NCI-H187 (cell line): ENCODE measurements around the gene INAFM2.

Experiments used
- DNase-seq, 2 experiments: peaks; one replicate each; lab custom pipeline; 2025; lab: John Stamatoyannopoulos, UW

The INAFM2 gene

DNA sequence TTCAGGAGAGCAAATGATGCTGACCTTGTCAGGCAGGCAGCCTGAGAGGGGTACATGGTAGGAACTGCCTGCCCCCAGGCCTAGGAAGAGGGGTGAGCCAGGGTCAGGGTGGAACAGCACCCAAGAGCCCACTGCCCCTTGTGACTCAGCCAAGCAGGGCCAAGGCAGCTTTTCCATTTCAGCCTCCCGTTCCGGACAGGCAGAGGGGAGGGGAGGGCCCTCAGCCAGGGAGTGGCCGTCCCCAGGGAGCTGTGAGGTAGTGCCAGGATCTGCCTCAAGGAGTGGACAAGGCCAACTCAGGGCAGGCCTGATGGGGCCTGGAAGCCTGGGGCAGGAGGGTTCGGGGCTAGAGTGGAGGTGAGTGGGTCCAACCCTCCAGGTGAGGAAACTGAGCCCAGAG lies 35.5 kb upstream of the INAFM2 start:
- DNase-seq = no peak

DNA sequence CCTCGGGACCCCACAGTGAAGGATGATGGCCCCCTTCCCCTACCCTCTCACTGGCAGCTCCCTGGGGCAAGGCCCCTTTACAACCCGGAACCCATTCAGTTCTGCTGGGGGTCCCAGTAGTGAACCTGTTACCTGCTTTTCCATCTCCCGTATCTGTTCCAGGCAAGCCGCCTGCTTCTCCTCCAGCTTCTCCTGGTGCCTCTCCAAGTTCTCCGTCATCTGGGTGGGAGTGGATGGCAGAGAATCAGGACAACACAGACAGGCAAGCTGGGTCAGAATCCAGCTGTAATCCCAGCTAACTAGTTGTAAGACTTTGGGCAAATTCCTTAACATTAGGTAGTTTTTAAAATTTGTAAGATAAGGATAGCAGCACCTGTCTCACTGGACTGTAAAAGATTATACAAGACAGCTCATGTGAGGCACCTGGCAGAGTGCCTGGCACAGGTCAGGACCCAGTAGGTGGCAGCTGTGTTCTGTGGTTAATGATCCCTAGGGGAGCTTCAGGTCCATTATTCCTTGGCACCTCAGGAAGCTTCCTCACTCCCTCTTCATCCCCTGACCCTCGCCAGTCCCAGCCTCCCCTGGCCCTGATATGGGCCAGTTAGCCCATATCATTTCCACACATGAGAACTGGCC lies 34.2 kb upstream of the INAFM2 start:
- no peak for DNase-seq

DNA sequence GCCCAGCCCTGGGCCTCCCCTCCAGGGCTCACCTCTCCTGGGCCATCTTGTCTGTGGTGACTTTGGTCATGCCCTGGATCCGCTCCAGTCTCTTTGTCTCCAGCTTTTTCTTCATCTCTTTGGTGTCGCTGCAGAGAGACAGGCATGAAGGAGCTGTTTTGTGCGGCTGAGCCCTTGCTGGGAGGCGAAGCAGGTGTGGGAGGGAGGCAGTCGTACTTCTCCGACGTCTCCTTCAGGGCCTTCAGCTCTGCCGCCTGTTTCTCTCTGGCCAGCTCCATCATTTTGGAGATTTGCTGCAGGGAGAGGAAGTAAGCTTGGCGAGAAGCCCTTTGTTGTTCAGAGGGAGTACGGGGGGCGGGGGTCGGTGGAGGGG lies 33.0 kb upstream of the INAFM2 start:
- no peak for DNase-seq

DNA sequence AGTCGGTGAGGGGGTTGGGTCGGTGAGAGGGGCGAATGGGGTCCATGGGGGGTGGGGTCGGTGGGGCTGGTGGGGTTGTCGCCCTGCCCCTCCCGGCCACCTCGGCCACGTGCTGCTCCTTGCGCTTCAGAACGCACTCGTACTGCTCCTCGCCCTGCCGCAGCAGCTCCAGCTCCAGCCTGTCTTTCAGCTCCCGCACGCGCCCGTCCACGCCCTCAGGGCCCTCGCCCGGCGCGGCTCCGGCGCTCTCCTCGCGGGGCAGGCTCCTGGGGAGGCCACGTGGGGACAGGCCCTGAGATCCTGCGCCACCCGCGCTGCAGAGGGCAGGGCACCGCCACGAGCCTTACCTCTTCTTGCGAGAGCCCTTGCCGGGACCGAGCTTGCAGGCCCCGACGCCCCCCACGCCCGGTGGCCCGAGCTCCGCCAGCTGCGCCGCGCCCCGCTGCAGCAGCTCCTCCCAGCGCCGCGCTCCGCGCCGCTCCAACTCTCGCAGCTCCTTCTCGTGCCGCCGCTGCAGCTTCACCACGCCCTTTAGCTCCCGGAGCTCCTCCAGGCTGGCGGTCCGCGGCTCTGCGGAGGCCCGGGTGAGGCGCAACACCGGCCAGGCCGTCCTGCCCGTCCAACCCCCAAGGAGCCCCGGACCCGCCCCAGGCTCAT lies 32.4 kb upstream of the INAFM2 start:
- DNase-seq = no peak

DNA sequence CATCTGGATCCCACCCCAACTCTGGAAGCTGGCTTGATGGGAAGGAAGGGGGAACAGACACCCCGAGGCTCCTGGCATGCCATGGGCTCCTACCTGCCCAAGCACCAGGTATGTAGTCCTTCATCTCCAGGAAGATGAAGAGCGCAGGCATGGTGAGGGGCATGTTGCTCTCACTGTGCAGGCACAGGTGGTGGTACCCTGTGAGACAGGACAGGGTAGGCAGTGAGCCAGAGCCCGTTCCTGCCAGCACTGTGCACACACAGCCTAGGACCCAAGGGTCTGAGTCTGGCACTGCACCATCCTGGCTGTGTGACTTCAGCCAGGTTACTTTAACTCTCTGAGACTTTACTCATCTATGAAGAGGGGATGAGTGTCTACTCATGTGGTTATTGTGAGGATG lies 31.2 kb upstream of the INAFM2 start:
- DNase-seq = no peak

DNA sequence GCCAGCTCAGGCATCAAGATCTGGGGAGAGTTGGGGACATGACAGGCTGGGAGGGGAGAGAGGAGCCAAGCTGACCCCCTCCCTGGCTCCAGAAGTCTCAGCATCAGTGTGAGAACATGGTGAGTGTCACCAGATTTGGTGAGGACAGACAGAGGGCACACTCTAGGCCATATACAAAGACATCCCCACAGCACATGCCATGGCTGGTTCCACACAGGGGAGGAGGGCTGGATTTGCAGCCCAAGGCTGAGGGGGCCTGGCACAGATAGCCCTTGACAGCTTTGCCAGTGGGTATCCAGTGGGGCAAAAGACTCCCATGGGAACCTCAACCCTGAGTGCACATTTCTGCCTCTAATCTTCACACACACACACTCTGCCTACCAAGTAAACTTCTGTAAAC lies 30.5 kb upstream of the INAFM2 start:
- DNase-seq = no peak

DNA sequence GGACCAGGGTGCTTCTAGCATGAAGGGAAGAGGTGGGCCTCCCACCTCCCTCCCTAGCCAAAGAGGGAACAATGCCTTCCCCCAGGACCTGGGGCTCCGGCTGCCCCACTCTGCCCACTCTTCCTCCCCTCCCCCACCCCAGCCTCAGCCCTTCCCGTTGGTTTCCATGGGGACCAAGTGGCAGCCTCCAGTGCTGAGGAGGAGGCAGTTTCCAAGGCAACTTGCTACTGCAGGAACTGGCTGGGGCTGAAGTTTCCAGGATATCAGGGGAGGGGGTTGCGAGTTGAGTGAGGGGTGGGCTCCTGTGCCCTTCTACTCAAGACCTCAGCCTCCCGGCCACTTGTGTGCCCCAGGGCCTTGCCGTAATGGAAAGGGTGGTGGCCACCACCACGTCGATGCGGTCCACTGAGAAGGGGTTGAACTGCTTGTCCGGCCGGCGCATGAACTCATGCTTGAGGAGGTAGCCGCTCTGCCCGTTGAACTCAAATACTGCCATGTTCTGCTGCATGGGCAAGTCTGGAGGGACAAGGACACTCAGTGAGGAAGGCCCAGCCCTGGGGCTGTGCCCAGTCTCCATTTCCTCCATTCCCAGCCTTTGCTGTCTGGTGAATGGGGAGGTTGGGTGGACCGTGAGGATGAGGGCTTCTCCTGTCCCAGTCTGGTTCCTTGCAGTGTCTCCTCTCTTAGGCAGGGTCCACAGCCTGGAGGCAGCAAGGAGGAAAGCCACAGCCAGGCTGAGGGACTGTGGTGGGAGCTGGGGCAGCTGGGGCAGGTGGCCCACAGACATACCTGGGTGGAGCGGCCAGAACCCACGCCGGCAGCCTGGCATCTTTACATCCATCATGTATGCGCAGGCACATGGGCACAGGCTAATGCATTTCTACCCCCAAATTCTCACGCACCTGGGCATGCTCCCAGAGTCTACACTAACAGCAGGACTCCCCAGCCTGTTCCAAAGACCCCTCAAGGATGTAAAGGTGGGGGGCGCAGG lies 29.3 kb upstream of the INAFM2 start:
- DNase-seq = no peak

DNA sequence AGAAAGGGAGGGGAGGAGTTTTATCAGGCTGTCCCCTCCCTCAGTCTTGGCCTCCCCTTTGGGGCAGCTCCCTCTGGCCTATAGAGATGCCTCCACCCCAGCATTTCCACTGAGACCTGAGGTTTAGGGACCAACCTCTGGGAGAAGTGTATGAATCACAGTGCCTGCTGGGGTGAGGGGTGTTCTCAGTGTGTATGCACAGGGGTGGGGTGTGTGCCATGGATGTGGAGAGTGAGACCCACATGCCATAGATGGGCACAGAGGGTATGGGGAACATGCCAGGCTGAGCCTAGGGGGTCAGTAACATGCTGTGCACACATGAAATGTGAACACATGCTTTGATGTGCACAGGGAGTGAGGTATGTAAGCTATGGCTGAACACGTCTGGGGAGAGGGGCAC lies 28.2 kb upstream of the INAFM2 start:
- no peak for DNase-seq

DNA sequence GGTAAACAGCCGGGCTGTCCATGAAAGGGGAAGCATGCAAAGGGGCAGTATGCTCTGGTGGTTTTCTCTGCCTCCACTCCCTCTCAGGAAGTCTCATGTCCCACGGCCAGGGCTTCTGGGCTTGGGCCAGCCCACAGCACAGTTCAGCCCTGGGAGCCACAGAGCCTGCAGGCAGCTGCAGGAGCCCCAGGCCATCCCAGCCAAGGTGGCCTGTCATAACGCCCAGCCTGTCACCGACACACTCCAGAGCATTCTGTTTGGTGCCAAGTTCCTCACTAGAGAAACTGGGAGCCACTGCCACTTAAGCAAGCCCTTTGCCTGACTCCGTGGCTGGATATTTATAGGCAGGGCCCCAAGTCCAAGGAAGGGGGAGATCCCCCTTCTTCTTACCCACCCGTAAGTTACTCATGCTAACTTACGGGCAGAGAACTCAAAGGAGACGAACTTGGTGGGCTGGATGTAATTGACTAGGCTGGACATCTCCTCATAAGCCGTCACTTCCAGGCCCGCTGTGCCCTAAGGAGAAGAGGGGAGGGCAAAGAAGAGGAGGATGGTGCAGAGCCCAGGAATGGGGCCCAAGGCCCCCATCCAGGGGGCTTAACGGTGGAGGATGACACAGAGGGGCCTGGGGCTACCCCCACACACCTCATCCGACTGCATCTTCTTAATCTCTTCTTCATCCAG lies 27.5 kb upstream of the INAFM2 start:
- DNase-seq = no peak

DNA sequence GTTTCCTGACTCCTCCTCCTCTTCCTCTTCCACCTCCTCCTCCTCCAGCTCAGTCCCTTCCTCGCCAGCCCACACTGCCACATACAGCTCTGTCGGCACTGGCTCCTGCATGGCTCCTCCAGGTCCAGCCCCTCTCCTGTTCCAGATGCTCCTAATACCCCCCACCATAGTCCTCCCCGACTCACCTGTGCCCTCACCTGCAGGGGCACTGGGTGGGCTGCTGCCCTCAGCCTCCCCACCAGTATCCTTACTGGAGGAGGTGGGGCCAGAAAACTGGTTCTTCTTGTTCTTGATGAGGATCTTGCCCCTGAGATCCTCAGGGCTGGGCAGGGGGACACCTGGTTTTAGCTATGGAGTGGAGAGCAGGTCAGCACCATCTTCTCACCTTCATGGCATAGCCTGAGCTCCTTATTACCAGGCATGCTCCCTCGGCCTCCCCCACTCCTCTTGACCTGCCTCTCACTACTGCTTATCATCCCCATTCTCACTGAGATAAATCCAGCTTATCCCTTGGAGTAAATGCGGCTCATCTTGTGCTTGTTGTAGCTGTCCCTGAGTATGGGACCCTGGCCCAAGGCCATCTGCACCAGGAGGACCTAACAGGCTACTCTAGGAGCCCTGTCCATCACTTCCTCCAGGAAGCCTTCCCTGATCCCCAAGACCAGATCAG lies 26.8 kb upstream of the INAFM2 start:
- DNase-seq = no peak

DNA sequence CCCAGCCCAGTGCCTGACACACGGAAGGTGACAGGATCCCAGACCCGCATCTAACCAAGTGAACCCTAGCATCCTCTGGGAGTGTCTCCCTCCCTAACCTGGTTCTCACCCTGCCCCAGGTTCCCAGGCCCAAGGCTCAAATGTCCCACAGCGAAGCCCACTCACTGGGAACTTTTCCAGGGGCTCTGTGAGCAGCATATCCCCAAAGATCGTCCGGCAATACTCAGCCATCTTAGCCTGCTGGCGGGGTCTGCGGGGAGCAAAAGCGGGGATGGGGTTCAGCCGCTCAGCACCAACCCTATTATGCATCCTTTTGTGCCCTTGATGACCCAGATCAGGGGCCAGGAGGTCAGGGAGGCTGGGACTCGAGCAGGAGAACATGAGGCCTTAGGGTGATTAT lies 26.1 kb upstream of the INAFM2 start:
- no peak for DNase-seq

DNA sequence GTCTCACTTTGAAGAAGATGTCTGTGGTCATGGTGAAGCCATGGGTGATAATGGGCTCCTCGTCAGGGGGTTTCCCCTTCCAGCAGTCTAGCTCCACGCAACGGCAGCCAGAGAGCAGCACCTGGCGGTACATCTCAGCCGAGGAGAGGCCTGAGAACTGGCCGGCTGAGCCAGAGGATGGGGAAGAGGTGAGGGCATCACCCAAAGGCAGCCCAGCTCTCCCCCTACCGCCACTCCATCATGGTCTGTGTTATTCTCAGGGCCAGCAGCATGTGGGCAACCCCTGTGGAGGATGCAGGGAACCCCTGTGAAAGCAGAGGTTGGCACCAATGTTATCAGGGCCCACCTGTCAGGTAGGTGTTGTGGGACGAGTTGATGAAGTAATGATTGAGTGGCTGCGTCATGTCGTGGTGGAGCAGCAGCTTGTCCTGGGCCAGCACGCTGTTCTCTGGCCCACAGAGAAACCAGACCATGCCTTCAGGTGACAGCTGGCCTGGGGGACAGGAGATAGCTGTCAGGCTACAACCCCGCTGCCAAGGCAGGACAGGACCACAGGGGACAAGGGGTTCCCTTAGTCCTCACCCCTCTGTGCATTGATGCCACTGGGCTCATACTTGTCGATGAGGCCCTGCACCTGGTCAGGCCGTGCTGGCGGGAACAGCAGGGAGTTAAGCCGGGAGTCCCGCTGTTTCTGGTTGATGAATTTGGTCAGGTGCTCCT lies 25.1 kb upstream of the INAFM2 start:
- DNase-seq = no peak

DNA sequence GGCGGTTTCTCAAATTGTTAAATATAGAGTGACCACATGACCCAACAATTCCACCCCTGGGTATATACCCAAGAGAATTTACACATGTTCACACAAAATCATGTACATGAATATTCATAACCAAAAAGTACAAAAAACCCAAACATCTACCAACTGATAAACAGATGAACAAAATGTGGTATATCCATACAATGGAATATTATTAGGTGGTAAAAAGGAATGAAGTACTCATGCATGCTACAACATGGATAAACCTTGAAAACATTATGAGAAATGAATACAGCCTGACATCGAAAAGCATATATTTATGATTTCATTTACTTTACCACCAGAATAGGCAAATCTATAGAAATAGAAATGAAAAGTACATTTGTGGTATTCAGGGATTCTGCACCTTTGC lies 23.1 kb upstream of the INAFM2 start:
- no peak for DNase-seq

DNA sequence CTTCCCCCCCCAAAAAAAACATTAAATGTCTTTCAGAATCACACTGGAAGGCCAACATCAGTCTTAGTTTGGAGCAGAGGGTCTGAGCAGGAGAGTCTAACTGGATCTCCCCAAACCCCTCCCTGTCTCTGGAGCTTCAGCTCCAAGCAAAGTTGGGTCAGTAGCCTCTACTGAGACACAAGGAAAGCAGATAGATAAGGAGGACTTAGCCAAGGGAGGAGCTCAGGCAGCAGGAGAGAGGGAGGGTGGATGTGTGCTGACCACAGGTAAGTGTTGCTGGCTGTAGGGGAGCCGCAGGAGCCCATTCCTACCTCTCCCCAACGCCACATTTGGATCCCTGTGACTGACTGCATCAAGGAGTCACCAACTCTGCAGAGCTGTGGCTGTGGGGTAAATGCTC lies 22.7 kb upstream of the INAFM2 start:
- DNase-seq = no peak

DNA sequence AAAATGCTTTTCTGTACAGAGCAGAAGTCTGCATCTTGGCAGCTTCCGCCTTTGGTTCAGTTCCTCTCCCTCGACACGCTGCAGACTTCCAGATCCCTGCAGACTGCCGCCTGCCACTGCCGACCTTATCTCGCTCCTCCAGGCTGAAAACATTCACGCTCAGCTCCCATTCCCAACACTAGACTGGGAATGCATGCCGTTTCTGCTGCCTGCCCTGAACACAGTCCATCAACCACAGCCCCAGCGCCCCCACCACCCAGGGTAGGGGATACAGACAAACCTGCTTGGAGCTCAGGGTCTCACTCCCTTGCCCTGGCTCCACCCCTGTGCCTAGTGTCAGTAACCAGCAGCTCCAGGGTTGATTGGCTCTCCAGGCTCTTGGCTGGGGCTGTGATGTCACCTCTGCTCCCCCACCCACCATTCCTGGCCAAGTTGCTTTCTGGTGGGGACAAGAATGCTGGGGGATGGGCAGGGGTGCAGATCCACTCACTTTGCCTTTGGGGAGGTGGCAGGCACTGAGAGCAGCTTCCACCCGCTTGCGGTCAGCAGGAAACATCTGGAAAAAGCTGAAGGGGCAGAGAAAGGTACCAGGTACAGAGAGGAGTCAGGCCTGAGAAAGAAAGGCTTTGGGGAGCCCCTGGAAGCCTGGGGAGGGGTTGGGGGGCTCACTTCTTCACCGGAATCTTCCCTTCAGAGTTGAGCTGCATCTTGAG lies 21.9 kb upstream of the INAFM2 start:
- no peak for DNase-seq

DNA sequence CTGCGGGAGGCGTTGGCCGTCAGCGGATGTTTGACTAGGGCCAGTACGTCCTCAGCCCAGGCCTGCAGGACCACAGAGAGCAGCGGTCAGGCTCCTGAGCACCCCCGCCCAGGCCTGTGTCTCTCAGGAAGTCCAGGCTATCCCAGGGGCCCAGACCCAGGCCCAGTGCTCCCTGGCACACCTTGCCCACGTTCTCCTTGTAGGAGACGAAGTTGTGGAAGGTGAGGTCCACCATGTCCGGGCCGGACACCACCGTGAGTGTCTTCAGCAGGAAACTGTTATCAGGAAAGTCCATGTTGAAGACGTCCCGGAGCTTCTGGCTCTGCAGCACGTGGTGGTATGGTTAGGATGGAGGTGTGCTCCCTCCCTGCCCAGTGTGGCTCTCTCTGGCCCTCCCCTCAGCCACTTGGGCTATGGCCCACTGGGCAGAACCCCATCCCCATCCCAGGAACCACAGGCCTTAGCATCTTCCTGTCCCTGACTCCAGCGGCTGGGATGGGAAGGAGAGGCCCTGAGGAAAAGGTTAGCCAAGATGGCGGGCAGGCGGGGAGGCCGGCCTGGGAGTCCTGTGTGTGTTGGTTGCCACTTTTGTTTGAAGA lies 21.1 kb upstream of the INAFM2 start:
- no peak for DNase-seq

DNA sequence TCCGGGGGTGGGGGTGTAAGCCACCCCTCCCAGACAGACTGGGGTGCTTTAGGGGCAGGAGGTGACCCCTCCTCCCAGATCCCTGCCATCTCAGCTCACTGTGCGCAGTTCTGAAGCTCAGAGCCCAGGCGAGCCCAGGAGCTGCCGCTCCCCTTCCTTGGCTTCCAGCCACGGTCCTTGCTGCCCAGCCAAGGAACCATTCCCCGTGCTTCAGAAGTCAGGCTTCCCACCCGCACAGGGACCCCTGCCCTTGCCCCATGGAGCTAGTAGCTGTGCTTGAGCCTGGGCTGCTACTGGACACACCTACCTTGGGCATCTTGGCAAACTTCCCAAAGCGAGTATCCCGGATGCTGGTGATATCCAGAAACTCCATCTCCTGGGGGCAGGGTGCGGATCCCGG lies 20.5 kb upstream of the INAFM2 start:
- DNase-seq = no peak

DNA sequence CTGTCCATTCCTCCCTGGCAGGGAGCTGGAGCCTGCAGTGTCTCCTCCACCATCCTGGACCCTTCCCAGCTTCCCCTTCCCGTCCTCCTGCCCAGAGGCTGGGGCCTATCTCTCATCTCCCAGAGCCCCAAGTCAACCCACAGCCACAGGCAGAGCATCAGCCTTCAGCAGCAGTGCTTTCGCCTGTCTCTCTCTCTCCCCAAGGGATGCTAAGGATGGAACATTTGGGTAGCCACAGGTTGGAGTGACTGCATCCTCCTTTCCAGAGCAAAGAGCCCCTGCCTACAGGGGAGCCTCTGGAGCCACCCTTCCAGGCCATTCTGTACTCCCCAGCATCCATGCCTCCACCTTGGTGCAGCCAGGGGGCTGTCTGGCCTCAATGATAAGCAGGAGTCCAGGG lies 19.9 kb upstream of the INAFM2 start:
- DNase-seq = no peak

DNA sequence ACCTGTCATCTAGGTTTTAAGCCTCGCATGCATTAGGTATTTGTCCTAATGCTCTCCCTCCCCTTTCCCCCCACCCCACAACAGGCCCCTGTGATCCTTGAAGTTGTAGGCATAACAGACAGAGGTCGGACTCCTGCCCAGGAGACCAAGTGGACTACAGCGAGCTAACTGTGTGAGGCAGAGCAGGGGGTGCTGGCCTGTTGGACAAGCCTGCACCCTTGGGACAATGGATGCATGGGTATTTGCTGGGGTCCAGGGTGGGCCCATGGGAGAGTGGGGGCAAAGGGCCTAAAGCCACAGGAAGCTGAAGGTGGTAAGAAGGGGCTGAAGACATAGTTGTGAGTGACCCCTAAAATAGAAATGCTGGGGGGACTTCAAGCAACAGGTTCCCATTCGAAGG lies 18.2 kb upstream of the INAFM2 start:
- DNase-seq = no peak

DNA sequence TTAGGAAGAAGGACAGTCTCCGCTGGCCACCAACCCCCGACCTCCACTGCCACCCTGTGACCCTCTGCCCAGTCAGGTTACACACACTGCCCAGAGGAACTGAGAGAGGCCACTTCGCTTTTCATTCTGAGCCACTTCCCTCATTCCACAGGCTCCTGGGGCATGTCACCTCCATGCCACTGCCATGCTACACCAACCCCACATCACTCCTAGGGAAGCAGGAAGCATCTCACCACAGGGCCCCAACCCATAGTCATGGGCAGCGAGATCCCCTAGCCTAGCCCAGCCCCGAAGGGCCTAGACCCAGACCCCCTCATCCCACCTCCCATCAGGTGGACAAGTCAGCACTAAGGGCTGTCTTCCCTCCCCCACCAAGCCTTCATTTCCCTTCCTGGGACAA lies 17.1 kb upstream of the INAFM2 start:
- DNase-seq = no peak
